Left forelimb (tissue), 1 donor: ENCODE results near the gene TBC1D16.
A peak's percentile ranks its signal among the peaks of the same experiment; 100 is the strongest.

Experiments used
- DNase-seq: peaks from one replicate; pipeline ENCODE4 v3.0.0-alpha.2; 2018; ENCODE audit warnings: low spot score

The TBC1D16 gene

GRCh38 chr17:79926605-79927135 is 109.0 kb downstream of the TBC1D16 start:
- no peak for DNase-seq

DNA sequence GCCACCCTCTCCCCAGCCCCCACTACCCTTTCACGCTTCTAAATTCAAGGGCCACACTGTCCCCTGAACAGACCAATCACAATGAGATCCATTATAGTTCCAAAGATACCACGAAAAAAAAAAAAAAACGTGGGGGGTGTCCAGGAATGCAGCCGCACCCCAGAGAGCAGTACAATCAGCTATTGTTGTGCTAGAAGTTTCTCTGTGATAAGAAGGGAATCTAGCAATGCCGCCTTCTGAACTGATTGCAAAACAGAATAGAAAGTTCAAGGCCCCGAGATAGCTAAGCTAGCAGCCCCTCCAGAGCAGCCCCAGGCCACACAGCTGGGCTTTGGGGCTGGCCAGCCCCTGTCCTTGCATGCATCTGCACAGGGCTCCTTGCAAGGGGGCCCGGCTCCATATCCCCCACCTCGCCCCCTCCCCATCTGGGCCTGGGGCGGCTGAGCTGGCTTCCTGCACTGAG is 109.5 kb downstream of the TBC1D16 start:
- no peak for DNase-seq

GRCh38 chr17:79925242-79925957 is 110.3 kb downstream of the TBC1D16 start:
- peak; percentile 85 for DNase-seq

DNA sequence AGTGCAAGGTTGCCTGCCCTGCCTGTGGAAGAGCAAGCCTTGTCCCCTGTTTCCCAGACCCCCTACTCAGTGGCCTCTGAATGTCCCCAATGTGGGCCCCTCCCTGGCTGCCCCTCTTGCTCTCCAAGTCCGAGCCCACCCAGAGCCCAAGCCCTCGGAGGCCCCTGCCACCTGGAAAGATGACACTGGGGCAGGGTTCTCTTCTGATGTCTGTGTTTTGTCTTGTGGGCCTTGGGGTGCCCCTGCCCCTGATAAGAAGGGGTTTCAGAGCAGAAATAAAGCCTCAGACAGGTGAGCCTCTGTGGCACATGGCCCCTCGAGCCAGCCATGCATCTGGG is 111.1 kb downstream of the TBC1D16 start:
- DNase-seq: no peak

DNA sequence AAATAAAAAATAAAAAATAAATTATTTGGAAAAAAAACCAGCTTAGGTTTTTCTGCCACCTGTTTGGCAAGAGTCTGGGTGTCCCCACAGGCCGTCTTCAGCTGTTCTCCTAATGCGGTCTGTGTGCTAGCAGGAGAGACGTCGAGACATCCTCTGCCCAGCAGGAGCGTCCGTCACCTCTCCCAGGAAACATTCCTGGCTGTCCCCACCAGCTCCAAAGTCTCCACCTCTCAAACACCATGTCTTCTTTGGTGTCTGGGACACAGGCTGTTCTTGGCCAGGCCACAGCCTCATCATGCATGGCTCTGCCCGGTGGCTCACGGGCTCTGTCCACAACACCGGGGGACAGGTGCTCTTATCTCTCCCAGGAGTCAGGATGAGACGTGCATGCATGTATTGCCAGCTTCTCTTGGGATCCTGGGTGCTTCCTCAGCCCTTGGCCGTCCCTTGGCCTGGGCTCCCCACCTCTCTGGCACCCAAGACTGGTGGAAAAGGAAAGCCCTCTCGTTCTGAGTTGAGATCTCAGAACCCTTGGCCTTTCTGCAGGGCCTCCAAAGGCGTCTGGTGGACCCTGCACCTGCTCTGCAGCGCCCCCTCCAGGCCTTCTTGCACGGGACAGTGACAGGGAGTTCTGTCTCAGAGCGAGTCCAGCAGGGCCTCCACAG is 111.6 kb downstream of the TBC1D16 start:
- DNase-seq: no peak

DNA sequence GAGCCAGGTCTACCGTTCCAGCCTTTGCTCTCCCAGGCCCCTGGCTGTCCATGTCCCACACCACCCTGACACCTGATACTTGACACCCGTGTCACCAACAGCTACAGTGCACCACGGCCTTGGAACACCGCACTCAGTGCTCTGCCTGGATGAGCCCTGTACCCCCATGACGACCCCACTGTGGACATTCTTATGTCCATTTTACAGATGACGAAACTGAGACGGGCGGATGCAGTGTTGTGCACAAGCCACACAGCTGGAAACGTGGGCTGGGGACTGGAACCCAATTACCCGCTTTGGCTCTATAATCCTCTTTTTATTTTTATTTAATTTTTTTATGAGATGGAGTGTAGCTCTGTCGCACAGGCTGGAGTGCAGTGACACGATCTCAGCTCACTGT is 112.9 kb downstream of the TBC1D16 start:
- no peak for DNase-seq

GRCh38 chr17:79922116-79922601 is 113.5 kb downstream of the TBC1D16 start:
- no peak for DNase-seq

- no peak for DNase-seq
Observed at GRCh38 chr17:79921411-79922115, 114.1 kb downstream of the TBC1D16 start.

DNA sequence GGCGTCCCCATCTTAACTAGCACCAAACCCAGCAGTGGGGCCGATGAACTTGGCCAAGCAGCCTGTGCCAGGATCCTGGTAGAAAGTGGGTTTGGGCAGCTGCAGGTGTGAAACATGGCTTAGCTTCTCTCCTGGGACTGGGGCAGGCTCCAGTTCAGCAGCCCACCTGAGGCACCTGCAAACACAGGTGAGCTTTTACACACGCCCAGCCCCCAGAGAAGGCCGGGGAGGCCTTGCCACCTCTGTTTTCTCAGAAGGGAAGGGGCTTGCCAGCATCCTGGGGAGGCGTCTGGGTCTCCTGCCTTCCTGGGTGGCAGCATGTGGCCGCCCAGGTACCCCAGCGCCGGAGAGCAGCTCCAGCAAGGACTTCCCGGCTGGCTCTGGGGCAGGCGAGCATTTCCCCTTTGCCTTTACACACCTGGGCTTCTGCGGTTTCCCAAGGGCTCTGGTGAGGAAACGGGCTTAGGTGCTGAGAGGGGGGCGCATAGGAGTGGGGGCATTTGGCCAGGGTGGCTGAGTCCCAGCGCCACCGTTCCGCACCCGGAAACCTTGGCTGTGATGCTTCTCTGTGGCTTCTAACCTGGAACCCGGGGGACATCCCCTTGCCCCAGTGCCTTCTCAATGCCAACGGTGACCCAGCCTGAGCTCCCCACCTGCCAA is 114.8 kb downstream of the TBC1D16 start:
- no peak for DNase-seq

GRCh38 chr17:79919862-79920720 is 115.6 kb downstream of the TBC1D16 start:
- DNase-seq: no peak

GRCh38 chr17:79919164-79919585 is 116.5 kb downstream of the TBC1D16 start:
- no peak for DNase-seq

GRCh38 chr17:79918581-79919163 is 117.0 kb downstream of the TBC1D16 start:
- no peak for DNase-seq

DNA sequence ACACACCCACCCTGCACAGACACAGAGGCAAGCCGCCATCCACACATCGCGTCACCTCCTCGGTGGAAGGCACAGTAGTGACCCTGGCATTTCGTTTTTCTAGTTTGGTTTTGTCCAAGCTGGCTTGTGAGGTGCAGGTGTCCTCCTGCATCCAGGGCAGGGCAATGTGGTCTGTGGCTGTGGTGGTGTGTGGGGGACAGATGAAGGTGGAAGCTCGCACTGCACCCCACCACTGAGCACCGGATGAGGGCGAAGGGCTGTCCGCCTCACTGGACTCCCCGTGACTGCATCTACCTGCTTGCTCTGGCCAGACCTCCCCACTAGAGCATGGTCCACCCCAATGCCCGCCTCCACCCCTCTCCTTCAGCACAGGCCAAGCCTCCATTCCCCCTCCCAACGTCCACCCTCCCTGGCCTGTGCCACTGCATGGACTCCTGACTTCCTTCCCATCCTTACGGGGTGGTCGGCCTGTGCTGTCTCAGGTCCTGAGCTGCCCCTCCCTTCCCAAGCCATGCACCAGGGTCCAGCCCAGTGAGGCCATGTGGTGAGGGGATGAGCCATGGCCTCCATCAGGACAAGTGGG is 117.7 kb downstream of the TBC1D16 start:
- DNase-seq: no peak

DNA sequence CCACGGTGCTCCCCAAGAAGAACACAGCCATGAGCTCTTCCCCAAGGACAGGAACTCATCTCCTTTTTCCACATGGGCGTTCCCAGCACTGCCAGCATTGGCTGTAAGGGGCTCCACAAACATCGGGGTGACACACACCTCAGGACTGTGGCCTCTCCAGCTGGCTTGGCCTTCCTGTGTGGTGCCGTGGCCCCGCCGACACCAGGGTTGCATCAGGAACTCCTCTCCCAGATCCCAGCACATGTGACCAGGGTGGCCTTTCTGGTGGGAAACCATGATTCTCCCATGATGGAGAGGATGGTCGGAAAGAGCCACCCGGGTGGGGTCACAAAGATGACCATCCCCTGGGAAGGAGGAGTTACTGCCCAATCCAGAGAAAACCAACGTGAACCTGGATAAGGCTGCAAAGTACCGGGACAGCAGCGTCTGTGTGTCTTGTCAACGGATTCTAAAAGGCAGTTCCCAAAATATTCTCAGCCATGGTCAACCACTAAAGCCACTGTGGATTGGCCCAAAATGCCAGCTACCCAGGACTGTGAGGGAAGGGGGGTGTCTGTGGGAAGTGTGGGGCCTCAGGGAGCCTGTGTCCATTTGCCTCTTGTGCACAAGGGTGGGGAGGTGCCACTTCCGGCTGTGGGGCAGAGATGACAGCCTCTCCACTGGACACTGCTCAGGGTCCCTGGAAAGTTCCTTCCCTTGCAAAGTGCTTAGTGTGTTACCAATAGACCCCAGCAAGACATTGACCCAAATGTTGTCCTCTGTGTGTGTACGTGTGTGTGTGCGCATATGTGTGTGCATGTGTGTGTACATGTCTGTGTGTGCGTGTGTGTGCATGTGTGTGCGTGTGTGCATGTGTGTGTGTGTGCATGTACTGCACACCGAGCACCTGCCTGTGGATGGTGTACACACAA is 118.4 kb downstream of the TBC1D16 start:
- no peak for DNase-seq

DNA sequence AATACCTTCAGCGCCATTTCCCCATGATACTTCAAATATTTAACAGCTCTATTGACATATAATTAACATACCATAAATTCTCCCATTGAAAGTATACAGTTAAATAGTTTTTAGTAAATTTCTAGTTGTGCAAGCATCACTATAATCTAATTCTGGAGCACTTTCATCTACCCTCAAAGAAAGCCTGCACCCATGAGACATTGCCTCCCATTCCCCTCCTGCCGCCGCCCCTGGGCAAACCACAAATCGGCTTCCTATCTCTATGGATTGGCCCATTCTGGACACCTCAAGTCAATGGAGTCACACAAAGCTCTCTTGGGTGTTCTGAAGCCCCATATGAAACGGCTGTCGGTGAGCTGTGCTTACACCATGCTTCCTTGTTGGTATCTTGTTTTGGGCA is 119.2 kb downstream of the TBC1D16 start:
- no peak for DNase-seq

DNA sequence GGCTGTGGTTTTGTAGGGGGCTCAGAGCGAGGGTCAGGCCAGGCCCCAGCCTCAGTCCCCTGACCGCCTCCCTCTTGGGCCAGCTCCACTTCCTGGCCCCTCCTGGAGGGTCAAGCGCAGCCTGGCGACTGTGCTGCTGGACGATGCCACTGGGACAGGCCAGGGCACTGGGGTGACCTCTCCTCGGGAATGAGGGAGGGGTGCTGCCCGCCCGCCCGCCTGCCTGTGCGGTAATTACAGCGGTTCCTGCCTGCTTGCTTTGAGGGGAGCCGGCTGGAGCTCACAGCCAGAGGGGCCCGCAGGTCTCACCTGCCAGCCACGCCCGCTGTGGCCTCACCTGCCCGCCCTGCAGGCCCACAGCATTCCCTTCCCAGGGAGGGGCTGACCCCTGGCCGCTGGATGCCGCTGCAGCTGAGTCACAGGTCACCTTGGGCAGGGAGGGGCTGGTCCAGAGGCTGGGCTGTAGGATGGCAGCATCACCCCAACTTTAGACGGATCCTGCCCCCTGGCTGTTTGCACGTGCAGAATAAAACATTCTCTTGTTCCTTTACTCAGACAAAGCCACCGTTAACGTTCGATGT is 119.7 kb downstream of the TBC1D16 start:
- no peak for DNase-seq

- no peak for DNase-seq
Observed at GRCh38 chr17:79914813-79915740, 120.6 kb downstream of the TBC1D16 start.
